SU-DHL-6 (cell line): ENCODE data around the gene RGS1.

Source experiments
- EZH2phosphoT487 ChIP-seq: fragments of 200-600 bp; sonication (generic), shearing (Covaris generic); conservative IDR thresholded peaks from 2 replicates; pipeline ENCODE4 v1.6.1; 2018; ENCODE audit warnings: mild to moderate bottlenecking, antibody characterized with exemption, low read length, moderate library complexity, mixed read lengths
- TF ChIP-seq, protein P1 (sequence below): fragments of 200-600 bp; sonication (generic); IDR thresholded peaks from one replicate; pipeline ENCODE4 v1.5.1; 2017; ENCODE audit warnings: antibody characterized with exemption, mild to moderate bottlenecking, low read length, moderate library complexity; ENCODE audit not compliant: insufficient read depth, poor library complexity, severe bottlenecking

DNA sequence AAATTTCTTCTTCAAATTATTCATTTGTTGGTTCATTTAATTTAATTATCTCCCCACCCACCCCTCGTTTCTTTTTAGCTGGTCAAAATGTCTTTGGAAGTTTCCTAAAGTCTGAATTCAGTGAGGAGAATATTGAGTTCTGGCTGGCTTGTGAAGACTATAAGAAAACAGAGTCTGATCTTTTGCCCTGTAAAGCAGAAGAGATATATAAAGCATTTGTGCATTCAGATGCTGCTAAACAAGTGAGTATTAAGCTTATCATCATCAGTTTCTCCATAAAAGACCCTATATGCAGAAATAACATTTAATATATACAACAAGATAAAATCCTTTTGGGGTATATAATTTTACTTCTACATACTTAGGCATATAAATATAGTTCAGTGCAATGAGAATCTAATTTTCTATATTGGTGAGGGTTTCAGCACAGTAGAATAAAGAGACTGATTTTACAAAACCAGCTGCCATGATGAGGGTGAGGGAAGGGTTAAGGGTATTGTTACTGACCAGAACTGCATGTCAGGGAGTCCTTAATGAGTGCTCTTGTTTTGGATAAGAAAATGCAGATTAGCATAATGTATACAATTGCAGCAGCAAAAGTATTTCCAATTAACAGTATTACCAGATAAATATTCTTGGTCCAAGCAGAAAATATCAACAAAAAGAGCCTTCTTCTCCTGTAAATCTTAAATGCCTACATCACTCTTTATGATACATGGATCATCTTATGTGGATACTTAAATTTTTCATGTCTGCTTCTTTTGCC lies 2.8 kb downstream of the RGS1 start:
- TF ChIP-seq, protein P1, sequence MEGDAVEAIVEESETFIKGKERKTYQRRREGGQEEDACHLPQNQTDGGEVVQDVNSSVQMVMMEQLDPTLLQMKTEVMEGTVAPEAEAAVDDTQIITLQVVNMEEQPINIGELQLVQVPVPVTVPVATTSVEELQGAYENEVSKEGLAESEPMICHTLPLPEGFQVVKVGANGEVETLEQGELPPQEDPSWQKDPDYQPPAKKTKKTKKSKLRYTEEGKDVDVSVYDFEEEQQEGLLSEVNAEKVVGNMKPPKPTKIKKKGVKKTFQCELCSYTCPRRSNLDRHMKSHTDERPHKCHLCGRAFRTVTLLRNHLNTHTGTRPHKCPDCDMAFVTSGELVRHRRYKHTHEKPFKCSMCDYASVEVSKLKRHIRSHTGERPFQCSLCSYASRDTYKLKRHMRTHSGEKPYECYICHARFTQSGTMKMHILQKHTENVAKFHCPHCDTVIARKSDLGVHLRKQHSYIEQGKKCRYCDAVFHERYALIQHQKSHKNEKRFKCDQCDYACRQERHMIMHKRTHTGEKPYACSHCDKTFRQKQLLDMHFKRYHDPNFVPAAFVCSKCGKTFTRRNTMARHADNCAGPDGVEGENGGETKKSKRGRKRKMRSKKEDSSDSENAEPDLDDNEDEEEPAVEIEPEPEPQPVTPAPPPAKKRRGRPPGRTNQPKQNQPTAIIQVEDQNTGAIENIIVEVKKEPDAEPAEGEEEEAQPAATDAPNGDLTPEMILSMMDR: no peak
- no peak for TF ChIP-seq EZH2phosphoT487
